Measurements from ENCODE around the gene IMPA2. TPM values are rescaled to one million over a fixed set of nuclear protein-coding genes. Genes with fewer than 3 reads are reported as not detected.

The IMPA2 gene
- total RNA-seq, 1 experiment from 2014 or later, result 22.4 TPM

DNA sequence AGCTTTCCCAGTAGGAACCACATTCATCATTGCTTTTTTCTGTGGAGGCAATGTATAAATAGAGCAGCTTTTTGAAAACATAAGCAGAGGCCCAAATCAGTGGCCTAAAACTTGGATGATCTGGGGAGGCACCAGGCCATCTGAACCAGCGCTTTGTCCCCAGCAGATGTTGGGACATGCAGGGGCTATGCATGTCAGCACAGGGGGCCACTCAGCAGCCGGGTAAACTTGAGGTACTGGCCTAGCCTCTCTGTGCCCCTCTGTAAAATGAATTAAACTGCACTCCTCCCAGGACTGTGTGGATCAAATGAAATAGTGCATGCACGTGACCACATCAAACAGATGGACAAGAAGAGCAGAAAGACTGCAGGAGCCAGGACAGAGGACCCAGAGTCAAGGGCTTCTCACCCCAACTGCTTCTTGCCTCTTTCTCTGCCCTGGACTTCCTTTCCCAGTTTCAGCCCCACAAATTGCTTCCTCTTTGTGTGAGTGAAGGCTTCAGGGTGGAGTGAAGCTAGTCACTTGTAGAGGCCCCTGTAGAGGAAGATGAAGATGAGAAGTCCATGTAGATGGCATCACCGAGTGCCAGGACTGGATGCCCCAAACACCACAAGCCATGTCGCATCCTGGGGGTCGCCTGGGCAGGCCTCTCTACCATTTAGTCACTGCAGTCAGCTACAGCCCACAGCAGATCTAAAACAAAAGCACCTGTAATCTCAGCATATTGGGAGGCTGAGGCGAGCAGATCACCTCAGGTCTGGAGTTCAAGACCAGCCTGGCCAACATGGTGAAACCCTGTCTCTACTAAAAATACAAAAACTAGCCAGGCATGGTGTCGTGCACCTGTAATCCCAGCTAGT, 53.2 kb downstream of the IMPA2 start:
- CTCF ChIA-PET, result no interaction called here
- no peak overlapping the region for H3K4me3 ChIP-seq (ENCODE audit: low read depth, low read length, poor library complexity, severe bottlenecking)
- H3K4me1 ChIP-seq (ENCODE audit: insufficient read depth, low read length, poor library complexity, severe bottlenecking), result no peaks in the 10 kb centered on the region
- POLR2A ChIA-PET (ENCODE audit: low non-redundant PET), result no interaction called here
- intact Hi-C loops (cut with micrococcal nuclease; ENCODE audit: unreplicated experiment), result no loop called here
- no TSS peak for BruUV-seq (replicated peaks)
- no peaks in the 10 kb centered on the region for H3K27me3 ChIP-seq (replicated peaks; ENCODE audit: insufficient read depth, low read depth, low read length, poor library complexity)
- TF ChIP-seq CTCF (conservative IDR thresholded peaks at IDR 0.05; ENCODE audit: low read depth, low read length), result no peak
- no peak for TF ChIP-seq EZH2 (IDR thresholded peaks at IDR 0.05; ENCODE audit: borderline replicate concordance, low read depth, low read length, poor library complexity, severe bottlenecking)
- DNase-seq (ENCODE audit: low spot score), result no peak
- no peaks in the 10 kb centered on the region for H3K9me3 ChIP-seq (ENCODE audit: low read depth, low read length, poor library complexity, severe bottlenecking)
- no peaks in the 10 kb centered on the region for H3K36me3 ChIP-seq (ENCODE audit: insufficient read depth, low read length, poor library complexity, severe bottlenecking)
- no peak overlapping the region for H3K27ac ChIP-seq (ENCODE audit: low read depth, low read length, poor library complexity, severe bottlenecking)

DNA sequence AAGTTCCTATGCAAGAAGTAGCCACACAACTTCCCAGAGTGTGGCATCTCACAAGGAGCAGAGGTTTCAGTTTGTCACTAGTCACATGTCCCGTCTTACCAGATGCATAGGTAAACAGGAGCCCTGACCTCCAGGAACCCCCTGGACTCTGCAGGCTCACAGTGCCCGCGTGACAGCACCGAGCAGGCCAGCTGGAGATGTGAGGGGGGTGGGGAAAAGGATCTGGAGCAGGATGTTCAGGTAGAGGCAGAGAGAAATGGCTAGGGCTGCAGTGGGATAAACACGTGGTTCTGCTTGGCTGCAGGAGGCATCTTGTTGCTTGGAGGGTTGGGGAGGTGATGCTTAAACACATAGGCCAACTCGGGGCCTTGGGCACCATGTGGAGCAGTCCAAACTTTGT, 54.2 kb downstream of the IMPA2 start:
- Histone ChIP-seq H3K4me1 (ENCODE audit: insufficient read depth, low read length, poor library complexity, severe bottlenecking) (no peaks in the 10 kb centered on the region), H3K4me3 (ENCODE audit: low read depth, low read length, poor library complexity, severe bottlenecking) (no peak overlapping the region), H3K9me3 (ENCODE audit: low read depth, low read length, poor library complexity, severe bottlenecking) (no peaks in the 10 kb centered on the region), H3K36me3 (ENCODE audit: insufficient read depth, low read length, poor library complexity, severe bottlenecking) (no peaks in the 10 kb centered on the region), H3K27me3 (replicated peaks; ENCODE audit: insufficient read depth, low read depth, low read length, poor library complexity) (no peaks in the 10 kb centered on the region), H3K27ac (ENCODE audit: low read depth, low read length, poor library complexity, severe bottlenecking) (no peak overlapping the region)
- TF ChIP-seq CTCF (conservative IDR thresholded peaks at IDR 0.05; ENCODE audit: low read depth, low read length) (no peak), EZH2 (IDR thresholded peaks at IDR 0.05; ENCODE audit: borderline replicate concordance, low read depth, low read length, poor library complexity, severe bottlenecking) (no peak)
- BruUV-seq (replicated peaks), result no TSS peak
- DNase-seq (ENCODE audit: low spot score), result no peak
- intact Hi-C loops (cut with micrococcal nuclease; ENCODE audit: unreplicated experiment), result no loop called here
- ChIA-PET POLR2A (ENCODE audit: low non-redundant PET) (no interaction called here), CTCF (no interaction called here)

DNA sequence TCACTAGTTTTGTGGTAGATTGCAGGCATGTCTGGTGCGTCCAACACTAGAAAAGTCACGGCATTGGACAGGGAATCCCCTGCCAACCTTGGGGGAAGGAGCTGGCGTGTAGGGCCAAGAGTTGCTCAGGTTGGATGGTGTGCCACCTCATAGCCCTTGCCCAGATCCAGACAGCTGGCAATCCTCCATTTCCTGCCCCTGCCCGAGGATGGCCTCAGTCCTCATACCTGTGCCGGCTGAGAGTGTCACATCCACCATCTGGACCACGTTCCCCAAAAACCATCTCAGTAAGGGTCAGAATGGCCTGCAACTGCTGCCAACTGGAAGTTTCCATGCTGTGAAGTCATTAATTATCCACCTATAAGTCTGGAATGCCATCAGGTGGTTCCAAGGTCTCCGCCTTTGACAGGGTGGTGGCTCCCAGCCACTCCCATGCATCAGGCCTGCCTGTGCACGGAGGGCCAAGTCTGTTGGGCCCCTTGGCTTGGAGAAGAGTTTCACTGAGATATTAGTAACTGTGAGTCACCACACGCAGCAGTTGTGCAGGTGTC, 55.0 kb downstream of the IMPA2 start:
- H3K9me3 ChIP-seq (ENCODE audit: low read depth, low read length, poor library complexity, severe bottlenecking), result no peaks in the 10 kb centered on the region
- no TSS peak for BruUV-seq (replicated peaks)
- H3K27ac ChIP-seq (ENCODE audit: low read depth, low read length, poor library complexity, severe bottlenecking), result no peak overlapping the region
- no peak for DNase-seq (ENCODE audit: low spot score)
- no peaks in the 10 kb centered on the region for H3K36me3 ChIP-seq (ENCODE audit: insufficient read depth, low read length, poor library complexity, severe bottlenecking)
- TF ChIP-seq EZH2 (IDR thresholded peaks at IDR 0.05; ENCODE audit: borderline replicate concordance, low read depth, low read length, poor library complexity, severe bottlenecking) (no peak), CTCF (conservative IDR thresholded peaks at IDR 0.05; ENCODE audit: low read depth, low read length) (no peak)
- intact Hi-C loops (cut with micrococcal nuclease; ENCODE audit: unreplicated experiment), result no loop called here
- H3K27me3 ChIP-seq (replicated peaks; ENCODE audit: insufficient read depth, low read depth, low read length, poor library complexity), result no peaks in the 10 kb centered on the region
- H3K4me1 ChIP-seq (ENCODE audit: insufficient read depth, low read length, poor library complexity, severe bottlenecking), result no peaks in the 10 kb centered on the region
- ChIA-PET CTCF (no interaction called here), POLR2A (ENCODE audit: low non-redundant PET) (no interaction called here)
- H3K4me3 ChIP-seq (ENCODE audit: low read depth, low read length, poor library complexity, severe bottlenecking), result no peak overlapping the region

Measured in A673 (cell line).